WTC11 (cell line): Measurements from ENCODE around the gene TBL1X.

Source experiments
- CREB1 ChIP-seq: sonication (generic); formaldehyde crosslinking; IDR thresholded peaks from 2 replicates; pipeline ENCODE4 v1.8.0; 2023; ENCODE audit warnings: mild to moderate bottlenecking, missing genetic modification reagents
- GABPB1 ChIP-seq: sonication (generic); formaldehyde crosslinking; IDR thresholded peaks from 2 replicates; pipeline ENCODE4 v1.8.1; 2023; ENCODE audit warnings: mild to moderate bottlenecking, missing genetic modification reagents
- NFATC4 ChIP-seq: fragments of 250-450 bp; sonication (Bioruptor Pico); IDR thresholded peaks from 2 replicates; pipeline ENCODE4 v1.9.0; 2021; ENCODE audit warnings: mild to moderate bottlenecking
- TEAD4 ChIP-seq: sonication (generic); formaldehyde crosslinking; IDR thresholded peaks from 2 replicates; pipeline ENCODE4 v1.8.0; 2022; ENCODE audit warnings: mild to moderate bottlenecking, missing genetic modification reagents
- TP53 ChIP-seq: sonication (generic); formaldehyde crosslinking; IDR thresholded peaks from 2 replicates; pipeline ENCODE4 v1.8.1; 2023; ENCODE audit warnings: mild to moderate bottlenecking, missing genetic modification reagents
- TF ChIP-seq, protein P1 (sequence below): fragments of 200-600 bp; IDR thresholded peaks from 2 replicates; pipeline ENCODE4 v1.8.0; 2022; ENCODE audit warnings: antibody characterized with exemption
- TF ChIP-seq, protein P2 (sequence below): sonication (generic); formaldehyde crosslinking; IDR thresholded peaks from 2 replicates; pipeline ENCODE4 v1.8.1; 2023; ENCODE audit warnings: mild to moderate bottlenecking, missing genetic modification reagents, moderate library complexity
- TF ChIP-seq, protein P3 (sequence below): sonication (generic); formaldehyde crosslinking; IDR thresholded peaks from 2 replicates; pipeline ENCODE4 v1.8.0; 2022; ENCODE audit warnings: mild to moderate bottlenecking, missing genetic modification reagents
- TF ChIP-seq, protein P4 (sequence below): sonication (generic); formaldehyde crosslinking; IDR thresholded peaks from 2 replicates; pipeline ENCODE4 v1.8.1; 2023; ENCODE audit warnings: mild to moderate bottlenecking, missing genetic modification reagents, moderate library complexity
- TF ChIP-seq, protein P5 (sequence below): sonication (generic); formaldehyde crosslinking; IDR thresholded peaks from 2 replicates; pipeline ENCODE4 v1.8.0; 2022; ENCODE audit warnings: mild to moderate bottlenecking, missing genetic modification reagents

DNA sequence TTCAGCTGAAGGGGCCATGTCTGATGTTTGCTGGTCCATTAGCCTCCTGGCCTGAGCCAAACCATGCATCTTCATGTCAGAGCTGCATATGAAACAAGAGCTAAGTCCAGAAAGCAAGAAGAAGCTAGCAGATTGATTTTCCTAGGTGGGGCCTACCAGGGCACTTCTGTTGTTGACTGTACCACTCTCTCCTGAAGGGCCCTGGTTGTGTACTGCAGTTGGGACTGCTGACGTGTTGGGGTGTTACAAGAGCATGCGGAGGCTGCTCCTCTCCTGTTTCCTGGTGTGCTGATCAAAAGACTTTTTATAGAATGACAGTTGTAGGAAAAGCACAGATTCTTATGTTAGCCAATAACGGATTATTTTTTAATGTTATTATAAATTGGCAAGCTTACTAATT is 145.1 kb downstream of the TBL1X start:
- TF ChIP-seq, protein P1, sequence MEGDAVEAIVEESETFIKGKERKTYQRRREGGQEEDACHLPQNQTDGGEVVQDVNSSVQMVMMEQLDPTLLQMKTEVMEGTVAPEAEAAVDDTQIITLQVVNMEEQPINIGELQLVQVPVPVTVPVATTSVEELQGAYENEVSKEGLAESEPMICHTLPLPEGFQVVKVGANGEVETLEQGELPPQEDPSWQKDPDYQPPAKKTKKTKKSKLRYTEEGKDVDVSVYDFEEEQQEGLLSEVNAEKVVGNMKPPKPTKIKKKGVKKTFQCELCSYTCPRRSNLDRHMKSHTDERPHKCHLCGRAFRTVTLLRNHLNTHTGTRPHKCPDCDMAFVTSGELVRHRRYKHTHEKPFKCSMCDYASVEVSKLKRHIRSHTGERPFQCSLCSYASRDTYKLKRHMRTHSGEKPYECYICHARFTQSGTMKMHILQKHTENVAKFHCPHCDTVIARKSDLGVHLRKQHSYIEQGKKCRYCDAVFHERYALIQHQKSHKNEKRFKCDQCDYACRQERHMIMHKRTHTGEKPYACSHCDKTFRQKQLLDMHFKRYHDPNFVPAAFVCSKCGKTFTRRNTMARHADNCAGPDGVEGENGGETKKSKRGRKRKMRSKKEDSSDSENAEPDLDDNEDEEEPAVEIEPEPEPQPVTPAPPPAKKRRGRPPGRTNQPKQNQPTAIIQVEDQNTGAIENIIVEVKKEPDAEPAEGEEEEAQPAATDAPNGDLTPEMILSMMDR: no peak
- TF ChIP-seq TEAD4 (CRISPR knock-in tag) (no peak), TP53 (no peak), CREB1 (CRISPR knock-in tag) (no peak), NFATC4 (no peak), GABPB1 (CRISPR knock-in tag) (no peak)
- TF ChIP-seq, protein P2, sequence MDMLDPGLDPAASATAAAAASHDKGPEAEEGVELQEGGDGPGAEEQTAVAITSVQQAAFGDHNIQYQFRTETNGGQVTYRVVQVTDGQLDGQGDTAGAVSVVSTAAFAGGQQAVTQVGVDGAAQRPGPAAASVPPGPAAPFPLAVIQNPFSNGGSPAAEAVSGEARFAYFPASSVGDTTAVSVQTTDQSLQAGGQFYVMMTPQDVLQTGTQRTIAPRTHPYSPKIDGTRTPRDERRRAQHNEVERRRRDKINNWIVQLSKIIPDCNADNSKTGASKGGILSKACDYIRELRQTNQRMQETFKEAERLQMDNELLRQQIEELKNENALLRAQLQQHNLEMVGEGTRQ: no peak
- TF ChIP-seq, protein P3, sequence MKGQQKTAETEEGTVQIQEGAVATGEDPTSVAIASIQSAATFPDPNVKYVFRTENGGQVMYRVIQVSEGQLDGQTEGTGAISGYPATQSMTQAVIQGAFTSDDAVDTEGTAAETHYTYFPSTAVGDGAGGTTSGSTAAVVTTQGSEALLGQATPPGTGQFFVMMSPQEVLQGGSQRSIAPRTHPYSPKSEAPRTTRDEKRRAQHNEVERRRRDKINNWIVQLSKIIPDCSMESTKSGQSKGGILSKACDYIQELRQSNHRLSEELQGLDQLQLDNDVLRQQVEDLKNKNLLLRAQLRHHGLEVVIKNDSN (CRISPR knock-in tag): no peak
- TF ChIP-seq, protein P4, sequence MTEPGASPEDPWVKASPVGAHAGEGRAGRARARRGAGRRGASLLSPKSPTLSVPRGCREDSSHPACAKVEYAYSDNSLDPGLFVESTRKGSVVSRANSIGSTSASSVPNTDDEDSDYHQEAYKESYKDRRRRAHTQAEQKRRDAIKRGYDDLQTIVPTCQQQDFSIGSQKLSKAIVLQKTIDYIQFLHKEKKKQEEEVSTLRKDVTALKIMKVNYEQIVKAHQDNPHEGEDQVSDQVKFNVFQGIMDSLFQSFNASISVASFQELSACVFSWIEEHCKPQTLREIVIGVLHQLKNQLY: no peak
- TF ChIP-seq, protein P5, sequence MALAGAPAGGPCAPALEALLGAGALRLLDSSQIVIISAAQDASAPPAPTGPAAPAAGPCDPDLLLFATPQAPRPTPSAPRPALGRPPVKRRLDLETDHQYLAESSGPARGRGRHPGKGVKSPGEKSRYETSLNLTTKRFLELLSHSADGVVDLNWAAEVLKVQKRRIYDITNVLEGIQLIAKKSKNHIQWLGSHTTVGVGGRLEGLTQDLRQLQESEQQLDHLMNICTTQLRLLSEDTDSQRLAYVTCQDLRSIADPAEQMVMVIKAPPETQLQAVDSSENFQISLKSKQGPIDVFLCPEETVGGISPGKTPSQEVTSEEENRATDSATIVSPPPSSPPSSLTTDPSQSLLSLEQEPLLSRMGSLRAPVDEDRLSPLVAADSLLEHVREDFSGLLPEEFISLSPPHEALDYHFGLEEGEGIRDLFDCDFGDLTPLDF (CRISPR knock-in tag): no peak
